Smooth muscle cell (in vitro differentiated cells): ENCODE measurements around the gene SMC4. TPM values are rescaled to one million over a fixed set of nuclear protein-coding genes. Genes with fewer than 3 reads are reported as not detected.

Source experiments
- DNase-seq: peaks from one replicate; lab custom pipeline; 2025; ENCODE audit not compliant: unreplicated experiment; lab: John Stamatoyannopoulos, UW
- H2AFZ ChIP-seq: fragments of 200-600 bp; sonication (generic); 2 replicates; pipeline ENCODE4 v1.6.0; 2016; ENCODE audit warnings: antibody characterized with exemption, low read depth, mild to moderate bottlenecking
- H3F3A ChIP-seq: fragments of 200-600 bp; sonication (generic); 2 replicates; pipeline ENCODE4 v1.6.0; 2017; ENCODE audit warnings: antibody characterized with exemption, low read depth
- H3K27ac ChIP-seq: fragments of 200-600 bp; sonication (generic); 2 replicates; pipeline ENCODE4 v1.5.1; 2016; ENCODE audit warnings: low read depth, mild to moderate bottlenecking
- H3K27me3 ChIP-seq: fragments of 200-600 bp; sonication (generic); 2 replicates; pipeline ENCODE4 v1.6.1; 2016; ENCODE audit warnings: low read depth, mild to moderate bottlenecking
- H3K36me3 ChIP-seq: fragments of 200-600 bp; sonication (generic); 2 replicates; pipeline ENCODE4 v1.5.1; 2016; ENCODE audit warnings: low read depth
- H3K4me1 ChIP-seq: fragments of 200-600 bp; sonication (generic); 2 replicates; pipeline ENCODE4 v1.5.1; 2016; ENCODE audit warnings: low read depth
- H3K4me2 ChIP-seq: fragments of 200-600 bp; sonication (generic); 2 replicates; pipeline ENCODE4 v1.6.0; 2016; ENCODE audit warnings: mild to moderate bottlenecking
- H3K4me3 ChIP-seq: fragments of 200-600 bp; sonication (generic); 2 replicates; pipeline ENCODE4 v1.5.1; 2016; ENCODE audit warnings: mild to moderate bottlenecking
- H3K79me2 ChIP-seq: fragments of 200-600 bp; sonication (generic); 2 replicates; pipeline ENCODE4 v1.6.0; 2016; ENCODE audit warnings: low read depth, mild to moderate bottlenecking
- H3K9ac ChIP-seq: fragments of 200-600 bp; sonication (generic); 2 replicates; pipeline ENCODE4 v1.6.0; 2016; ENCODE audit warnings: low read depth
- H3K9me3 ChIP-seq: fragments of 200-600 bp; sonication (generic); replicated peaks from 2 replicates; pipeline ENCODE4 v1.5.1; 2016; ENCODE audit warnings: low read depth
- H4K20me1 ChIP-seq: fragments of 200-600 bp; sonication (generic); 2 replicates; pipeline ENCODE4 v1.6.0; 2016; ENCODE audit warnings: low read depth
- WGBS: methylation state at CpG from one replicate; pipeline ENCODE4 v1.1.7; 2016; ENCODE audit warnings: low lambda C conversion rate; 5-methylcytosine and 5-hydroxymethylcytosine counted together
- polyA plus RNA-seq: library from polyadenylated mRNA; unstranded; fragments of >200 nt; fragmentation: Nextera tagmentation; extraction: Ambion mirVana; gene quantifications from 2 replicates; pipeline ENCODE4 v1.2.1, GENCODE V29; 2016
- total RNA-seq: library from RNA; depleted of rRNA; stranded (reverse); fragments of >200 nt; gene quantifications from 2 replicates; pipeline ENCODE4 v1.2.3, GENCODE V29; 2014
- TF ChIP-seq, protein P1 (sequence below): fragments of 200-600 bp; sonication (generic); IDR thresholded peaks from 2 replicates; pipeline ENCODE4 v1.5.1; 2017; ENCODE audit warnings: borderline replicate concordance, mild to moderate bottlenecking, antibody characterized with exemption; ENCODE audit not compliant: insufficient read depth, poor library complexity, severe bottlenecking

Gene SMC4
- total and polyA plus RNA-seq, 2 experiments from 2014 or later, result 55.1 to 122 TPM

DNA sequence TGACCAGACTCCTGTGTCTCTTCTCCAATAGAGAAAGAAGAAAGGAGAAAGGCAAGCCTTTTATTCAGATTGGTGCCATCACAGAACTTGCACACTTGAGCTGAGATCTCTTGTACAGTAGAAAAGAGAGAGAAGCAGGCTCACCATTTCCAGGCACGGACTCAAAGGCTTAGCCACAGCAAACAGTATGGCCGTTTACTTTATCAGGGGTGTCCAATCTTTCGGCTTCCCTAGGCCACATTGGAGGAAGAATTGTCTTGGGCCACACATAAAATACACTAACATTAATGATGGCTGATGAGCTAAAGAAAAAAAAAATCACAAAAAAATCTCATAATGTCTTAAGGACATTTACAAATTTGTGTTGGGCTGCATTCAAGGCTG is 5.4 kb upstream of the SMC4 start:
- no peaks in the 10 kb centered on the region for H3K9me3 ChIP-seq
- no peaks in the 10 kb centered on the region for H4K20me1 ChIP-seq
- TF ChIP-seq, protein P1, sequence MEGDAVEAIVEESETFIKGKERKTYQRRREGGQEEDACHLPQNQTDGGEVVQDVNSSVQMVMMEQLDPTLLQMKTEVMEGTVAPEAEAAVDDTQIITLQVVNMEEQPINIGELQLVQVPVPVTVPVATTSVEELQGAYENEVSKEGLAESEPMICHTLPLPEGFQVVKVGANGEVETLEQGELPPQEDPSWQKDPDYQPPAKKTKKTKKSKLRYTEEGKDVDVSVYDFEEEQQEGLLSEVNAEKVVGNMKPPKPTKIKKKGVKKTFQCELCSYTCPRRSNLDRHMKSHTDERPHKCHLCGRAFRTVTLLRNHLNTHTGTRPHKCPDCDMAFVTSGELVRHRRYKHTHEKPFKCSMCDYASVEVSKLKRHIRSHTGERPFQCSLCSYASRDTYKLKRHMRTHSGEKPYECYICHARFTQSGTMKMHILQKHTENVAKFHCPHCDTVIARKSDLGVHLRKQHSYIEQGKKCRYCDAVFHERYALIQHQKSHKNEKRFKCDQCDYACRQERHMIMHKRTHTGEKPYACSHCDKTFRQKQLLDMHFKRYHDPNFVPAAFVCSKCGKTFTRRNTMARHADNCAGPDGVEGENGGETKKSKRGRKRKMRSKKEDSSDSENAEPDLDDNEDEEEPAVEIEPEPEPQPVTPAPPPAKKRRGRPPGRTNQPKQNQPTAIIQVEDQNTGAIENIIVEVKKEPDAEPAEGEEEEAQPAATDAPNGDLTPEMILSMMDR, result no peak
- H3K4me1 ChIP-seq, result peaks cover 19% of the 10 kb centered on the region
- no peaks in the 10 kb centered on the region for H3K36me3 ChIP-seq
- WGBS, result 91% methylated on average over 3 of the region's 3 CpGs
- no peak overlapping the region for H3K4me2 ChIP-seq
- H3K4me3 ChIP-seq, result no peak overlapping the region
- peaks cover 68% of the 10 kb centered on the region for H3K79me2 ChIP-seq
- no peaks in the 10 kb centered on the region for H3K27me3 ChIP-seq
- no peak overlapping the region for H3K9ac ChIP-seq
- H3K27ac ChIP-seq, result no peak overlapping the region
- no peaks in the 10 kb centered on the region for H3F3A ChIP-seq
- no peak for DNase-seq
- H2AFZ ChIP-seq, result no peak overlapping the region

DNA sequence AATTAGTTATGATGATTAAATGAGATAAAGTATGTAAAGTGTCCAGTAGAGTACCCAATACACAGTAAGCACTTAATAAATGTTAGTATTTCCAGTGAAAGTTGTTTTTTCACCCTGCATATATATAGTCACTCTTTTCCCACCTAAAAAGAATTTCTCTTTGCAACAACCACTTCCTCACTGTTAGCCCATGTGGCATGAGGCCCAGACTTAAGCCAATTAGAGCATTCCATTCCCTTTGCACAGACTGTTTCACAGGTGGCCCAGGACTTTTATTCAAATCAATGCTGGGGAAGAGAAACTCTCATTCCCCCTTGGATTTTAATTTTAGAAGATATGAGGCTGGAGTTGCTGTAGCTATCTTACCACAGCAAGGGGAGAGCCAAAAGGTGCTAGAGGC is 4.2 kb upstream of the SMC4 start:
- no peak for DNase-seq
- peaks cover 69% of the 10 kb centered on the region for H3K79me2 ChIP-seq

DNA sequence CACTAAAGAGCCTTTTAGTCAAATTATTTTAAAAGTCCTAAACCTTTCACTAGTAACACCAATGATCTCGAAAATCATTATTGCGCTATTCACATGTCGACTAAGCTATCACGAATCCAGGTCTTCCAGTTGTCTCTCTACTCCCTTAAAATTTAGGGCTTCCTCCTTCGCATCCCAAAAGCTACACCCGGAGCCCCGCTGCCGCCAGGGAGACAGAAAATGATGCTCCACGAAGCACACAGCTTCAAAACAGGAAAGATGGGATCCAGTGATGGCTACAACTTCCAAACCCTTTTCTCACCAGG is 678 bp upstream of the SMC4 start:
- Histone ChIP-seq H3K9ac (peak overlapping the region; percentile 86), H3K4me1 (peaks cover 38% of the 10 kb centered on the region), H3K79me2 (peaks cover 90% of the 10 kb centered on the region), H3K4me3 (peak overlapping the region; percentile 78), H3K9me3 (no peaks in the 10 kb centered on the region), H3F3A (peaks cover 7% of the 10 kb centered on the region), H4K20me1 (peaks cover 29% of the 10 kb centered on the region), H2AFZ (peak overlapping the region; percentile 96), H3K27me3 (no peaks in the 10 kb centered on the region), H3K4me2 (peak overlapping the region; percentile 87), H3K27ac (peak overlapping the region; percentile 87), H3K36me3 (no peaks in the 10 kb centered on the region)
- WGBS, result under 1% methylated on average over 9 of the region's 9 CpGs
- DNase-seq, result no peak
- TF ChIP-seq, protein P1, result no peak

More for the DNA sequence above, 4.2 kb upstream of the SMC4 start:
- Histone ChIP-seq H3K4me2 (no peak overlapping the region), H3F3A (peaks cover 6% of the 10 kb centered on the region), H3K9ac (no peak overlapping the region), H3K4me3 (no peak overlapping the region), H4K20me1 (no peaks in the 10 kb centered on the region), H3K4me1 (peaks cover 19% of the 10 kb centered on the region), H3K9me3 (no peaks in the 10 kb centered on the region), H3K27me3 (no peaks in the 10 kb centered on the region), H3K36me3 (no peaks in the 10 kb centered on the region), H3K27ac (no peak overlapping the region), H2AFZ (no peak overlapping the region)
- TF ChIP-seq, protein P1, result no peak

DNA sequence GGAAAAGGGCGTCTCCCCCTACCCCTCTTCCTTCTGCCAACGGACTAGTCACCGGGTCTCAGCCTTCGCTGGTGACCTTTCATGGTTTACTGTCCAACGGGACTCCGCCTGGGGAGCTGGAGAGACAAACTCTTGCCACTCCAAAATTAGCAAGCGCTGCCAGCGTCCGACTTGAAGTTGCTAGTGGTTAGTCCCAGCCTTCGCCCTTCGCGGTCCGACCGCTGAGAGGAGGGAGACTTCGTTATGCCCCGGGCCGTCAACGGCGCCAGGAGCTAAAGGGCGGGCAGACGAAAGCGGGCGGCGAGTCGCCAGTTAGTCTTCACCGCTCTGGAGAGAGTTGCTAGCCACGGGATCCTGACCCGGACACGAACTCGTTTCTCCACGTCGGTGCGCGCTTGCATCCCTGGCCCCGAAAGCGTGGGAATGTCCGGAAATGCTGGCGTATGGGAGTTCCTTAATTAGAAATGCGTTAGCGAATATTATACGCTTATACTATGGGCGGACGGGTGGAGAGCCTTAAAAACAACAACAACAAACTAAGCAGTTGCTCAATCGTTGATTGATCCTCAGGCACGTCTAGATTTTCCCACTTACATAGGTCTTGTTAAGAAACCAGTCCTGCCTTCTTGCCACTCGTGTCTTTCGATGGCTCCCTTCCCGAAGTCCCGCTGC is 716 bp downstream of the SMC4 start:
- H3K79me2 ChIP-seq, result peaks cover 90% of the 10 kb centered on the region
- H3K9ac ChIP-seq, result peak overlapping the region; percentile 86
- H3K36me3 ChIP-seq, result no peaks in the 10 kb centered on the region
- peak; percentile 60 for DNase-seq
- H3K27ac ChIP-seq, result peak overlapping the region; percentile 87
- 1% methylated on average over 49 of the region's 49 CpGs for WGBS
- peak overlapping the region; percentile 87 for H3K4me2 ChIP-seq
- peaks cover 7% of the 10 kb centered on the region for H3F3A ChIP-seq
- no peaks in the 10 kb centered on the region for H3K9me3 ChIP-seq
- no peaks in the 10 kb centered on the region for H3K27me3 ChIP-seq
- peak overlapping the region; percentile 78 for H3K4me3 ChIP-seq
- H4K20me1 ChIP-seq, result peaks cover 29% of the 10 kb centered on the region
- H3K4me1 ChIP-seq, result peaks cover 47% of the 10 kb centered on the region
- TF ChIP-seq, protein P1, result no peak
- peak overlapping the region; percentile 96 for H2AFZ ChIP-seq
